Vagina (tissue), 2 donors: ENCODE results near the gene NINJ2.

Experiments used
- POLR2A ChIP-seq, 2 donors: fragments of 450-650 bp; IDR thresholded peaks; one replicate each; pipeline ENCODE4 v1.6.1; 2017; ENCODE audit warnings: antibody characterized with exemption in 2 of 2, mild to moderate bottlenecking in 2 of 2, moderate library complexity in 2 of 2
- TF ChIP-seq, protein P1 (sequence below), 3 experiments: fragments of 450-650 bp in 2 of 3; fragments of 200-600 bp in 1 of 3; sonication (generic) in 1 of 3; IDR thresholded peaks; one replicate each; pipeline ENCODE4 v1.5.1; 2017 to 2019; ENCODE audit warnings: antibody characterized with exemption in 3 of 3, mild to moderate bottlenecking in 2 of 3, moderate library complexity in 2 of 3

DNA sequence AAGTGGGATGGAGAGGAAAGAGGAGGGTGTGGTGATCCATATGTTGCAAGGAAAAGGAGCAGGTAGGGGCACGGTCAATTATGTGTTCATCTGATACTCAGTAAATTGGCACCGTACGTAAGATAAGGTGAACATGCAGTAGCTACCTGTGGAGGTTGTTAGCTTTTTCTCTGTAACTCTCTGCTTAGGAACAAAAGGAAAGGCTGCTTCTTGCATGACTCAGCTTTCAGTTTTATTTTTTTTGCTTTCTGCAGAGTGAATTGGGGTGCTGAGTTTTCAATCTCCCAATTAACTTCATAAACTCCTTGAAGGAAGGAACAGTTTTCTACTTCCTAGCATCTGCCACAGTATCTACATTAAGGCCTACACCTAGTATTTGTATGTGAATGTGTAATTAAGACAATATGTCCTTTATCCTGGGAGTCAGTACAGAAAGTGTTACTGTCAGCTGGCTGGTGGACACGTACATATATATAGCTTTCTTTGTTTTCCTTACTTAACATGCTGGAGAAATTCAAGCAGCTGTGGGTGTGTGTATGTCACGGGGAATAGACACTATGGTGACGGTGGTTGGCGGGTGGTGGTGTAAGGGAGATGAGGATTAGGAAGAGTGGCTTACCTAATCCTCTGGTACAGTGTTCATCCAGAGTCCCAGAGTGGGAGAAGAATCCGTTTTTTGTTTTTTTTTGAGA is 49.1 kb upstream of the NINJ2 start:
- no peak for TF ChIP-seq POLR2A (IDR thresholded peaks at IDR 0.05)
- TF ChIP-seq, protein P1, sequence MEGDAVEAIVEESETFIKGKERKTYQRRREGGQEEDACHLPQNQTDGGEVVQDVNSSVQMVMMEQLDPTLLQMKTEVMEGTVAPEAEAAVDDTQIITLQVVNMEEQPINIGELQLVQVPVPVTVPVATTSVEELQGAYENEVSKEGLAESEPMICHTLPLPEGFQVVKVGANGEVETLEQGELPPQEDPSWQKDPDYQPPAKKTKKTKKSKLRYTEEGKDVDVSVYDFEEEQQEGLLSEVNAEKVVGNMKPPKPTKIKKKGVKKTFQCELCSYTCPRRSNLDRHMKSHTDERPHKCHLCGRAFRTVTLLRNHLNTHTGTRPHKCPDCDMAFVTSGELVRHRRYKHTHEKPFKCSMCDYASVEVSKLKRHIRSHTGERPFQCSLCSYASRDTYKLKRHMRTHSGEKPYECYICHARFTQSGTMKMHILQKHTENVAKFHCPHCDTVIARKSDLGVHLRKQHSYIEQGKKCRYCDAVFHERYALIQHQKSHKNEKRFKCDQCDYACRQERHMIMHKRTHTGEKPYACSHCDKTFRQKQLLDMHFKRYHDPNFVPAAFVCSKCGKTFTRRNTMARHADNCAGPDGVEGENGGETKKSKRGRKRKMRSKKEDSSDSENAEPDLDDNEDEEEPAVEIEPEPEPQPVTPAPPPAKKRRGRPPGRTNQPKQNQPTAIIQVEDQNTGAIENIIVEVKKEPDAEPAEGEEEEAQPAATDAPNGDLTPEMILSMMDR (IDR thresholded peaks at IDR 0.05) = no peak
